Measurements from ENCODE around the gene STYXL1. TPM values are rescaled to one million over a fixed set of nuclear protein-coding genes. Genes with fewer than 3 reads are reported as not detected.

Gene STYXL1
- total and polyA plus RNA-seq, 4 donors: 22.7 to 34.0 (median 29.4) TPM

DNA sequence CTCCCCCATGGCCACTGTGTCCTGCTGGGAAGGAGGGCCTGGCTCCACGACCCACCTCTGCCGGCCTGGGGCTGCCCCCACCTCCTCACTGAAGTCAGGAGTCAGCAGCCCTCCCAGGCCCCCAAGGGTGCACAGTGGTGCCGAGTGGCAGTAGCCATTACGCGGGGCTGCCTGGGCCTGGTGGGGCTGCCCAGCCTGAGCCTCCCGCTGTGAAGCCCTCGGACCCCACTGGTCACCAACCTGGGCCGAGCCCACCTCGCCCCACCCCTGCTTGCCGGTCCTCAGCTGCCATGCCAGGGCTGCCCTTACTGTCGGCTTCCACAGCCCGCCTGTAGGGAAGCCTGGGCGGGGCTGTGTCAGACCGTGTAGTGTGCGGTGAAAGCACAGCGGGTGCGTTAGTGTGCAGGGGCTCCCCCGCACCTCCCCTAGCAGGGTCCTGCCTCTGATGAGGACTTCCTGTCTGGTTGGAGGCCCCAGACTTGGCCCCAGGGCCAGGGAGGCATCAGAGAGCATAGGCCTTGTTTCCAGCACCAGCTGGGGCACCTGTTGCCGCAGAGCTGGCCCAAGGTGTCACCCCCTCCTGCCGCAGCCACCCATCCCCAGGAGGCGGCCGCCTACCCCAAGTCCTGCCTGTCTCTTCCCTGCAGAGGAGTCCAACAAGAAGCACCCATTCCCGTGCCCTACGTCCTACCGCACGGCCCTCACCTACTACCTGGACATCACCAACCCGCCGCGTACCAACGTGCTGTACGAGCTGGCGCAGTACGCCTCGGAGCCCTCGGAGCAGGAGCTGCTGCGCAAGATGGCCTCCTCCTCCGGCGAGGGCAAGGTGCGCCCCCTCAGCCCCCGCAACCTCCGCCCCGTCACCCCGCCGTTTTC lies 63.4 kb downstream of the STYXL1 start:
- no peaks in the 10 kb centered on the region for H3K9me3 ChIP-seq (ENCODE audit: control insufficient read depth, insufficient read depth, low read length)
- DNase-seq (ENCODE audit: low read depth in 4 of 6, low spot score in 6 of 6): no peak
- H3K27ac ChIP-seq (ENCODE audit: low read depth, low read length): no peak overlapping the region
- peaks cover 94% of the 10 kb centered on the region for H3K36me3 ChIP-seq (ENCODE audit: control insufficient read depth, insufficient read depth, low read length)
- 92% methylated on average over 44 of the region's 44 CpGs for WGBS (ENCODE audit: insufficient coverage)
- H3K4me3 ChIP-seq (ENCODE audit: low read depth, low read length): no peak overlapping the region
- no peaks in the 10 kb centered on the region for H3K27me3 ChIP-seq (ENCODE audit: control insufficient read depth, insufficient read depth, low read length)
- H3K4me1 ChIP-seq (ENCODE audit: control insufficient read depth, insufficient read depth, low read length): peaks cover 5% of the 10 kb centered on the region

DNA sequence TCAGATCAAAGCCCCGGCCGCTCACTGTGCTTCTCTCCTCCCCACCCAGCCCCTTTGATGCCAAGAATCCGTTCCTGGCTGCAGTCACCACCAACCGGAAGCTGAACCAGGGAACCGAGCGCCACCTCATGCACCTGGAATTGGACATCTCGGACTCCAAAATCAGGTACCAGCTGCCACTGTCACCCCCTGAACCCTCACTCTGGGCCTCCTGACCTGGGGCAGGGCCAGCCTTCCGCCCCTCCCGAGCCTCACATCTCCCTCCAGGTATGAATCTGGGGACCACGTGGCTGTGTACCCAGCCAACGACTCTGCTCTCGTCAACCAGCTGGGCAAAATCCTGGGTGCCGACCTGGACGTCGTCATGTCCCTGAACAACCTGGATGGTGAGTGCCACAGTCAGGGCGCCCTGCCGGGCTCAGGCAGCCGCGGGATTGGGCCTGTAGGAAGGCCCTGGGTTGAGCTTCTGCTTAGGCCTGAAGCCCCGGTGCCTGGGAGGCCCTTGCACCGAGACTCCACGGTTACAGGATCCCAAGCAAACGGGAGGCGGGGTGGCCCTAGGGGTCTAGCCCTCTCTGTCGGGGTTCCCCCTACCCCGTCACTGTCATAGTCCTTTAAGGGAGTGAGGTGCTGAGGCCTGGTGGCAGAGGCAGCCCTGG lies 64.2 kb downstream of the STYXL1 start:
- Histone ChIP-seq H3K27me3 (ENCODE audit: control insufficient read depth, insufficient read depth, low read length) (no peaks in the 10 kb centered on the region), H3K27ac (ENCODE audit: low read depth, low read length) (no peak overlapping the region), H3K36me3 (ENCODE audit: control insufficient read depth, insufficient read depth, low read length) (peaks cover 96% of the 10 kb centered on the region), H3K4me1 (ENCODE audit: control insufficient read depth, insufficient read depth, low read length) (peaks cover 3% of the 10 kb centered on the region), H3K9me3 (ENCODE audit: control insufficient read depth, insufficient read depth, low read length) (no peaks in the 10 kb centered on the region), H3K4me3 (ENCODE audit: low read depth, low read length) (no peak overlapping the region)
- WGBS (ENCODE audit: insufficient coverage): 88% methylated on average over 24 of the region's 26 CpGs
- no peak for DNase-seq (ENCODE audit: low read depth in 4 of 6, low spot score in 6 of 6)

DNA sequence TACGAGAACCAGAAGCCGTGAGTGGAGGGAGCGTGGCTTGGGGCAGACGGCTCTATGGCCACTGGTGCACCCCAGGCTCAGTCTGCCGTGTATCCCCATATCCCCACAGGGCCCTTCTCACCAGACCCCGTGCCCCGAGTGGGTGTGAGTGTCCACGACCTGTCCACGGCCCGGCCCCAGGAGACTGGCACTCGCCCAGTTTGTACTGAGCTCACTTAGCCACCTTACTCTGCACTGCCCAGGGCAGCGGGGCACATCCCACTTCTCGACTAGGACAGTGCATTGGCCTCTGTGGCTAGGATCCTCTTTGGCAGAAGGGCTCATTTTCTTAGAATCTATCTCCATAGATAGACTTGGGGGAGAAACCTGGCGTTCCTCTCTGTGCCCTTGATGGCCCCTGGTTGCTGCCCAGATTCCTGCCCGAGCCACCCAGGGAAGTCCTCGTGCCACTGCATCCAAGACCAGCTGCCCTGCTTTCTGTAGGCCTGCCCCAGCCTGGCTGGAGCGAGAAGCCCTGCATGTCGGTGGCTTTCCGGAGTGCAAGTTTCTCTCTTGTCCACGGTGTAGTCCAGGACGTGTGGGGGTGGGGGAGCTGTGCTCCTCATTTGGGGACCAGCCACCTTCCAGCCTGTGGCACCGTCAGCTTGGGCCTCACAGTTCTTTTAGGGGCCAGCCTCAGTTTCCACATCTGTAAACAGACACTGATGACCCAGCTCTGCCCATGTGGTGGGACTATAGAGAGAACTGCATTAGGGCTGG lies 65.3 kb downstream of the STYXL1 start:
- no peaks in the 10 kb centered on the region for H3K9me3 ChIP-seq (ENCODE audit: control insufficient read depth, insufficient read depth, low read length)
- 91% methylated on average over 17 of the region's 22 CpGs for WGBS (ENCODE audit: insufficient coverage)
- H3K36me3 ChIP-seq (ENCODE audit: control insufficient read depth, insufficient read depth, low read length): peaks cover 86% of the 10 kb centered on the region
- no peak for DNase-seq (ENCODE audit: low read depth in 4 of 6, low spot score in 6 of 6)
- H3K27ac ChIP-seq (ENCODE audit: low read depth, low read length): no peak overlapping the region
- H3K4me3 ChIP-seq (ENCODE audit: low read depth, low read length): no peak overlapping the region
- no peaks in the 10 kb centered on the region for H3K27me3 ChIP-seq (ENCODE audit: control insufficient read depth, insufficient read depth, low read length)
- H3K4me1 ChIP-seq (ENCODE audit: control insufficient read depth, insufficient read depth, low read length): peaks cover 7% of the 10 kb centered on the region

DNA sequence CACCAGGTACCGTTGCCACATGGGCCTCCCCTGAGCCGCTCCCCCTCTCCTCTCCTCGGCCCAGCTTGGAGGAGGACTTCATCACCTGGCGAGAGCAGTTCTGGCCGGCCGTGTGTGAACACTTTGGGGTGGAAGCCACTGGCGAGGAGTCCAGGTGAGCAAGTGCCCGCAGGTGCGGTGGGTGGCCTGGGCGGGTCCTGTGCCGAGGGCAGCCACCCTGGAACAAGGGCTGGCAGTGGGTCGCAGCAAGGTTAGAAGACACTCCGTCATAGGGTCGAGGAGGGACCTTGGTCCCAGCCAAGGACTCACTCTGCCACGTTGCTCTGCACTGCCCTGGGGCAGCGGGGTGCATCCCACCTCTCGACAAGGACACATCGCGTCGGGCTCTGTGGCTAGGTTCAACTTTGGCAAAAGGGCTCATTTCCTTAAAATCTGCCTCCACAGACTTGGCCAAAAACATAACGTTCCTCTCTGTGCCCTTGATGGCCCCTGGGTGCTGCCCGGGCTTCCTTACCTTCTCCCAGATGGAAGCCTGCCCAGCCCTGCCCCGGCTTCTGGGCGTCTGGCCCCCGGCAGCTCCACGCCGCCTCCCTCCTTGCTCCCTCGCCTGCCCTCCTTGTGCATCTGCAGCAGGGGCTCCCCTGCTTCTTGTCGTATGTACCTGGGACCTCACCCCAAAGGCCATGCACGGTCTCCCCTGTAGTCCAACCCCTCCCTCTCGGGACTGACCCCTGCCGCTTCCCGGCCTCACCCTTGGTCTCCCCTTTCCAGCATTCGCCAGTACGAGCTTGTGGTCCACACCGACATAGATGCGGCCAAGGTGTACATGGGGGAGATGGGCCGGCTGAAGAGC lies 66.1 kb downstream of the STYXL1 start:
- H3K4me3 ChIP-seq (ENCODE audit: low read depth, low read length): no peak overlapping the region
- H3K9me3 ChIP-seq (ENCODE audit: control insufficient read depth, insufficient read depth, low read length): no peaks in the 10 kb centered on the region
- peaks cover 8% of the 10 kb centered on the region for H3K4me1 ChIP-seq (ENCODE audit: control insufficient read depth, insufficient read depth, low read length)
- H3K36me3 ChIP-seq (ENCODE audit: control insufficient read depth, insufficient read depth, low read length): peaks cover 78% of the 10 kb centered on the region
- no peak for DNase-seq (ENCODE audit: low read depth in 4 of 6, low spot score in 6 of 6)
- H3K27me3 ChIP-seq (ENCODE audit: control insufficient read depth, insufficient read depth, low read length): no peaks in the 10 kb centered on the region
- H3K27ac ChIP-seq (ENCODE audit: low read depth, low read length): no peak overlapping the region
- WGBS (ENCODE audit: insufficient coverage): 92% methylated on average over 36 of the region's 38 CpGs

DNA sequence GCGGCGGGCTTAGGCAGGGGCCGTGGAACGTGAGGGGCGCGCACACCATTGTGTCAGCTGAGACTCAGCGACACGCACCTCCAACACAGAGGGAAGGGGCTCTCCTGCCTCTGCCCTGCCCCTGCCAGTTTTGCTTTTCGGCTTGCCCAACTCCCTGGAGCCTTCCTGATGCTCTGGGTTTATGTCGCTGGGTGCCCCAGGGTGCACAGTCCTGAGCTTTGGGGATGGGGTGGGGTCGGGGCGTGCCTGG lies 66.7 kb downstream of the STYXL1 start:
- H3K9me3 ChIP-seq (ENCODE audit: control insufficient read depth, insufficient read depth, low read length): no peaks in the 10 kb centered on the region
- H3K36me3 ChIP-seq (ENCODE audit: control insufficient read depth, insufficient read depth, low read length): peaks cover 73% of the 10 kb centered on the region
- peaks cover 8% of the 10 kb centered on the region for H3K4me1 ChIP-seq (ENCODE audit: control insufficient read depth, insufficient read depth, low read length)
- H3K27me3 ChIP-seq (ENCODE audit: control insufficient read depth, insufficient read depth, low read length): no peaks in the 10 kb centered on the region
- no peak overlapping the region for H3K4me3 ChIP-seq (ENCODE audit: low read depth, low read length)
- WGBS (ENCODE audit: insufficient coverage): 86% methylated on average over 12 of the region's 12 CpGs
- no peak for DNase-seq (ENCODE audit: low read depth in 4 of 6, low spot score in 6 of 6)
- no peak overlapping the region for H3K27ac ChIP-seq (ENCODE audit: low read depth, low read length)

DNA sequence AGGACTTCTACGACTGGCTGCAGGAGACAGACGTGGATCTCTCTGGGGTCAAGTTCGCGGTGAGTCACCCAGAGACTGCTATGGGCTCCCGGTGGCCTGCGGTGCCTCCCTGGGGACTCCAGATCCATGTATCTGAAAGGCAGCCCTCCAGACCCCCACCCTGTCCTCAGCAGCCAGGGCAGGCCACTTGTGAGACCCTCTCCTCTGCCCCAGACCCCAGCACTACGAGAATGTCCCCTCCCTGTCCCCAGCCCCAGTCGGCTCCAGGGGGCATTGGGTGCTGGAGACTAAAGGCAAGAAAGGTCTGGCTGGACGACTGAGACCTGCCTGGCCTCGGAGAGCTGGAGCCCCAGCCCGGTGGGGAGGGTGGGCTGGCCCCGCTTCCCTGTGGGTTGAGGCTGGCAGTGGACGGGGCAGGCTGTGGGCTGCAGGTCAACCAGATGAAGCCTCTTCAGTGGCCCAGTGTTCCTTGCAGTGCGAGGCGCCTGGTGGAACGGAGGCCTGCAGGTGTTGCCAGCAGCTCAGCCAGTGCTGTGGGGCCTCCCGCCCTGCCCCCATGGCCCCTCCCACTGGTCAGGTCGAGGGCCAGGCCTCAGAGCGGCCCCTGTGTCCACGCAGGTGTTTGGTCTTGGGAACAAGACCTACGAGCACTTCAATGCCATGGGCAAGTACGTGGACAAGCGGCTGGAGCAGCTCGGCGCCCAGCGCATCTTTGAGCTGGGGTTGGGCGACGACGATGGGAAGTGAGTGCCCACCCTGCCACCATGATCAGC lies 67.2 kb downstream of the STYXL1 start:
- H3K27me3 ChIP-seq (ENCODE audit: control insufficient read depth, insufficient read depth, low read length): no peaks in the 10 kb centered on the region
- H3K9me3 ChIP-seq (ENCODE audit: control insufficient read depth, insufficient read depth, low read length): no peaks in the 10 kb centered on the region
- no peak for DNase-seq (ENCODE audit: low read depth in 4 of 6, low spot score in 6 of 6)
- peaks cover 68% of the 10 kb centered on the region for H3K36me3 ChIP-seq (ENCODE audit: control insufficient read depth, insufficient read depth, low read length)
- H3K27ac ChIP-seq (ENCODE audit: low read depth, low read length): no peak overlapping the region
- H3K4me1 ChIP-seq (ENCODE audit: control insufficient read depth, insufficient read depth, low read length): peaks cover 8% of the 10 kb centered on the region
- no peak overlapping the region for H3K4me3 ChIP-seq (ENCODE audit: low read depth, low read length)
- 89% methylated on average over 28 of the region's 29 CpGs for WGBS (ENCODE audit: insufficient coverage)

DNA sequence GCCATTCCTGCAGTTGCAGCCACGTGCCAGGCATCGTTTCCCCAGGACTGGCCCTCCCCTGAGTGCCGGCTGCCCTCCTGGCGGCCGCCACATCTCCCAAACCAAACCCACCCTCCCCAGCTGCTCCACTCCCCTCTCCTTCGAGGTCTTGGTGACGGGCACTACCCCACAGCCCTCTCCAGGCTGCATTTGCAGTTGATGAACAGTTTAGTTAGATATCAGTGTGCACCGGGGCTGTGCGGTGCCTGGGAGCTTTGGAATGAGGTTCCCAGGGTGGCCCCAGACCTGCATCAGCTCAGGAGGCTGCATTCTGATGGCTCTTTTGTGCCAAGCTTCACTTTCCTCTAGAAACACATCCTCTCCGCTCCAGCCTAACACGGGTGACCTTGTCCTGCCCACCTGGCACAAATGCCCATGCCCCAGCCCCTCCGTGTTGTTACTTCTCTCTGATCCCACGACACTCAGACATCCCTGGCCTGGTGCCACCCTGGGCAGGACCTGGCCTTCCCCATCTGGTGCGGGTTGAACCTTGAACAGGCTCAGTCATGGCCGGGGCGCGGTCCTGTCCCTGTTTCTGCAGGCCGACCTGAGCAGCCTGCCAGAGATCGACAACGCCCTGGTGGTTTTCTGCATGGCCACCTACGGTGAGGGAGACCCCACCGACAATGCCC lies 67.9 kb downstream of the STYXL1 start:
- 90% methylated on average over 18 of the region's 22 CpGs for WGBS (ENCODE audit: insufficient coverage)
- H3K4me1 ChIP-seq (ENCODE audit: control insufficient read depth, insufficient read depth, low read length): peaks cover 8% of the 10 kb centered on the region
- H3K27ac ChIP-seq (ENCODE audit: low read depth, low read length): no peak overlapping the region
- peaks cover 60% of the 10 kb centered on the region for H3K36me3 ChIP-seq (ENCODE audit: control insufficient read depth, insufficient read depth, low read length)
- H3K4me3 ChIP-seq (ENCODE audit: low read depth, low read length): no peak overlapping the region
- H3K9me3 ChIP-seq (ENCODE audit: control insufficient read depth, insufficient read depth, low read length): no peaks in the 10 kb centered on the region
- no peak for DNase-seq (ENCODE audit: low read depth in 4 of 6, low spot score in 6 of 6)
- H3K27me3 ChIP-seq (ENCODE audit: control insufficient read depth, insufficient read depth, low read length): no peaks in the 10 kb centered on the region

DNA sequence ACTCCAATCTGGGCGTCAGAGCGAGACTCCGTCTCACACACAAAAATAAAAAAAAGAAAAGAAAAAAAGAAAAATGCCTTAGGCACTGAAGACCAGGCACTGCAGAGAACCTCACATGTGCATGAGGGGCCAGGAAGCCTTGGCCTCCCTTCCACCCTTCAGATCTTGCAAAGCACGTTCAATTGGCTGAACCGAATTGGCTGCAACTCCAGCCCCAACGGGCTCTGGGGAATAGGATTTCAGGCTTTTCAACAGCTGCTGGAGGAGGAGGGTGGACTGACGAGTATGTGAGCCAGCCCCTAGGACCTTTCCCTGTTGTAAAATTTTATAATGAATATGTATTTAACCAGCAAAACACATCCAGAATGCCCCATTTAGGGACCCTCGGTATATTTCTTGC lies 70.1 kb downstream of the STYXL1 start:
- peaks cover 49% of the 10 kb centered on the region for H3K36me3 ChIP-seq (ENCODE audit: control insufficient read depth, insufficient read depth, low read length)

More for the DNA sequence above, 70.1 kb downstream of the STYXL1 start:
- Histone ChIP-seq H3K27me3 (ENCODE audit: control insufficient read depth, insufficient read depth, low read length) (no peaks in the 10 kb centered on the region), H3K27ac (ENCODE audit: low read depth, low read length) (no peak overlapping the region), H3K4me1 (ENCODE audit: control insufficient read depth, insufficient read depth, low read length) (peaks cover 8% of the 10 kb centered on the region), H3K9me3 (ENCODE audit: control insufficient read depth, insufficient read depth, low read length) (no peaks in the 10 kb centered on the region), H3K4me3 (ENCODE audit: low read depth, low read length) (no peak overlapping the region)
- WGBS (ENCODE audit: insufficient coverage): 17% methylated on average over 1 of the region's 8 CpGs
- peak in 2 of 6 donors; percentile 55 to 65 for DNase-seq (ENCODE audit: low read depth in 4 of 6, low spot score in 6 of 6)
